Thoracic aorta (tissue), 2 donors: ENCODE data around the gene CIZ1. TPM values are rescaled to one million over a fixed set of nuclear protein-coding genes. Genes with fewer than 3 reads are reported as not detected.

Experiments
- ATAC-seq: fragments of 150-250 bp; one replicate; pipeline ENCODE4 v1.8.0; 2017; ENCODE audit warnings: low read depth; ENCODE audit not compliant: insufficient number of reproducible peaks, low FRiP score
- DNase-seq: peaks from one replicate; pipeline ENCODE4 v3.0.0-alpha.2; 2020; ENCODE audit warnings: low spot score
- H3K27ac ChIP-seq, 2 donors: fragments of 200-600 bp; sonication (generic); 1 replicate in 1 of 2; 2 replicates in 1 of 2; pipeline ENCODE4 v1.5.1; 2016; ENCODE audit warnings: mild to moderate bottlenecking in 2 of 2, moderate library complexity in 2 of 2
- H3K27me3 ChIP-seq: fragments of 200-600 bp; sonication (generic); replicated peaks from 2 replicates; pipeline ENCODE4 v1.6.0; 2016; ENCODE audit warnings: mild to moderate bottlenecking; ENCODE audit not compliant: insufficient read depth
- H3K36me3 ChIP-seq: fragments of 200-600 bp; sonication (generic); one replicate; pipeline ENCODE4 v1.5.1; 2016
- H3K4me1 ChIP-seq, 2 donors: fragments of 200-600 bp; sonication (generic); 1 replicate in 1 of 2; 2 replicates in 1 of 2; pipeline versions ENCODE4 v1.5.1 to v1.6.0; 2016; ENCODE audit warnings: low read depth in 2 of 2, mild to moderate bottlenecking in 1 of 2; ENCODE audit not compliant: control insufficient read depth in 1 of 2
- H3K4me3 ChIP-seq: fragments of 200-600 bp; sonication (generic); 2 replicates; pipeline ENCODE4 v1.5.1; 2016; ENCODE audit warnings: mild to moderate bottlenecking
- H3K9me3 ChIP-seq: fragments of 200-600 bp; sonication (generic); 2 replicates; pipeline ENCODE4 v1.5.1; 2016
- CTCF ChIP-seq: fragments of 200-600 bp; sonication (generic); IDR thresholded peaks from one replicate; pipeline ENCODE4 v1.5.1; 2019; ENCODE audit warnings: antibody characterized with exemption
- total RNA-seq, 2 donors: library from RNA; depleted of rRNA; stranded (reverse); fragments of >200 nt; gene quantifications; one replicate each; pipeline versions ENCODE4 v1.1.0 to v1.2.3, GENCODE V29; 2016

Gene CIZ1
- total RNA-seq, 2 donors from 2014 or later = 68.0 to 86.0 TPM

- TF ChIP-seq CTCF = no peak
- Histone ChIP-seq H3K36me3 (no peaks in the 10 kb centered on the region), H3K4me1 (no peaks in the 10 kb centered on the region), H3K4me3 (no peak overlapping the region), H3K9me3 (no peaks in the 10 kb centered on the region), H3K27ac (no peak overlapping the region), H3K27me3 (no peaks in the 10 kb centered on the region)
- ATAC-seq (no peak), DNase-seq (no peak)
Observed at GRCh38 chr9:128153060-128153946, 38.1 kb downstream of the CIZ1 start.

DNA sequence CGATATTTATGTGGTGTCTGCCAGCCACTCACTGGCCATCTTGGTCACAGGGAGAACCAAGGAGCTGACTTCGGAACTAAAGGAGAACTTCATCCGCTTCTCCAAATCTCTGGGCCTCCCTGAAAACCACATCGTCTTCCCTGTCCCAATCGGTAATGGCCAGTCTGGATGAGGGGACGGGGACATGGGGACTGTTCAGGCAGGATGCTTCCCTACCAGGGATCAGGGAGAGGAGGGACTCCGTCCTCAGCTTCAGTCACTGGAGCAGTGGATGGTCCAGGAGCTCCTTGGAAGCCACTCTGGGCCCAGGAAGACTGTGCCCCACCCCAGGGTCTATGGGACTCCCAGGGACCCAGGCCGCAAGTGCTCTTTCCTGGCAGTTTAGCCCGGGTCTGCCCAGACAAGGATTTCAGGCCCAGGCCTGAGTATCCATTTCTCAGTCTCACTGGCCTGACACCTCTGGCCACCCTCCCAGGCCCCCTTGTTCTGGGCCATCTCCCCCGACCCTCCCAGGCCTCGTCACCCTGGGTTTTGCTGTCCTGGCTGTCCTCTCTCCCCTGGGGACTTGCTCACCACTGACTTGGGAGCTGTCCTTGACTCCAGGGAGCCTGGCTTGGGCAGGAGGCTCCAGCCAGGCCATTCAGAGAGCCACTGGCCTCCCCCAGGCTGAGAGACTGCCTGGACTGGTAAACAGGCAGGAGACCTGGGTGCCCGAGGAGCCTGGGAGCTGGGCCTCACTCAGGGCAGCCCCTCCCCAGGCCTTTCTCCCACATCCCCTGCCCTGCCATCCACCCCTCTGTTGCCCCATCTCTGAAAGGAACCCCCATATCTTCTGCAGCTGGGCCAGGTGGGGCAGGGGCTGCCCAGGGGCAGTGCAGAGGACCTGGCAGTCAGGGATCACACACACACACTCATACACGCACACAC, 39.0 kb downstream of the CIZ1 start:
- no peak for TF ChIP-seq CTCF
- no peak for DNase-seq
- Histone ChIP-seq H3K27me3 (no peaks in the 10 kb centered on the region), H3K9me3 (no peaks in the 10 kb centered on the region), H3K36me3 (no peaks in the 10 kb centered on the region), H3K27ac (no peak overlapping the region), H3K4me3 (no peak overlapping the region), H3K4me1 (no peaks in the 10 kb centered on the region)
- no peak for ATAC-seq

GRCh38 chr9:128151309-128152132, 39.9 kb downstream of the CIZ1 start:
- ATAC-seq = no peak
- no peaks in the 10 kb centered on the region for H3K36me3 ChIP-seq
- H3K27me3 ChIP-seq = no peaks in the 10 kb centered on the region
- H3K4me1 ChIP-seq = no peaks in the 10 kb centered on the region
- TF ChIP-seq CTCF = no peak
- no peak overlapping the region for H3K4me3 ChIP-seq
- H3K27ac ChIP-seq = no peak overlapping the region
- no peak for DNase-seq
- H3K9me3 ChIP-seq = no peaks in the 10 kb centered on the region

GRCh38 chr9:128150594-128151308, 40.6 kb downstream of the CIZ1 start:
- no peak for ATAC-seq
- no peaks in the 10 kb centered on the region for H3K27me3 ChIP-seq
- H3K27ac ChIP-seq = no peak overlapping the region
- H3K9me3 ChIP-seq = no peaks in the 10 kb centered on the region
- H3K4me3 ChIP-seq = no peak overlapping the region
- no peak for TF ChIP-seq CTCF
- H3K4me1 ChIP-seq = no peaks in the 10 kb centered on the region
- DNase-seq = no peak
- no peaks in the 10 kb centered on the region for H3K36me3 ChIP-seq
